H9 (cell line): ENCODE results near the gene VWA8. TPM values are rescaled to one million over a fixed set of nuclear protein-coding genes. Genes with fewer than 3 reads are reported as not detected.

Source experiments
- DNase-seq: peaks from one replicate; pipeline ENCODE4 v3.0.0-alpha.2; 2017
- H2AFZ ChIP-seq: one replicate; pipeline ENCODE4 v1.6.1; 2013; ENCODE audit warnings: mild to moderate bottlenecking, low read length, control low read depth, moderate library complexity
- H2AK5ac ChIP-seq: 2 replicates; pipeline ENCODE4 v1.6.1; 2013; ENCODE audit warnings: low read length, control low read depth, mixed read lengths; ENCODE audit not compliant: insufficient read length
- H2BK120ac ChIP-seq: one replicate; pipeline ENCODE4 v1.6.1; 2013; ENCODE audit warnings: low read depth, mild to moderate bottlenecking, low read length, control low read depth, inconsistent platforms; ENCODE audit not compliant: poor library complexity, severe bottlenecking
- H2BK12ac ChIP-seq: 2 replicates; pipeline ENCODE4 v1.6.1; 2013; ENCODE audit warnings: low read length, control low read depth, mixed read lengths, low read depth; ENCODE audit not compliant: insufficient read length
- H2BK15ac ChIP-seq: 2 replicates; pipeline ENCODE4 v1.6.1; 2013; ENCODE audit warnings: low read depth, low read length, control low read depth
- H2BK20ac ChIP-seq: one replicate; pipeline ENCODE4 v1.6.1; 2013; ENCODE audit warnings: low read depth, mild to moderate bottlenecking, low read length, control low read depth, inconsistent platforms; ENCODE audit not compliant: poor library complexity, severe bottlenecking
- H2BK5ac ChIP-seq: 2 replicates; pipeline ENCODE4 v1.6.1; 2013; ENCODE audit warnings: low read length, control low read depth, mixed read lengths; ENCODE audit not compliant: insufficient read length
- H3K14ac ChIP-seq: 2 replicates; pipeline ENCODE4 v1.6.1; 2013; ENCODE audit warnings: low read length, control low read depth; ENCODE audit not compliant: insufficient read depth
- H3K18ac ChIP-seq: 2 replicates; pipeline ENCODE4 v1.6.1; 2013; ENCODE audit warnings: low read depth, mild to moderate bottlenecking, mixed read lengths, low read length, control low read depth; ENCODE audit not compliant: insufficient read length
- H3K23ac ChIP-seq: 2 replicates; pipeline ENCODE4 v1.6.1; 2013; ENCODE audit warnings: low read length, control low read depth, mixed read lengths, low read depth; ENCODE audit not compliant: insufficient read length
- H3K23me2 ChIP-seq: 2 replicates; pipeline ENCODE4 v1.6.1; 2013; ENCODE audit warnings: low read depth, mild to moderate bottlenecking, mixed read lengths, low read length, control low read depth; ENCODE audit not compliant: insufficient read length, poor library complexity, severe bottlenecking
- H3K27ac ChIP-seq: 2 replicates; pipeline ENCODE4 v1.5.1; 2013; ENCODE audit warnings: low read length, control low read depth, mixed read lengths, low read depth; ENCODE audit not compliant: insufficient read length
- H3K27me3 ChIP-seq: 2 replicates; pipeline ENCODE4 v1.6.1; 2013; ENCODE audit warnings: low read length, control low read depth, inconsistent platforms; ENCODE audit not compliant: insufficient read depth
- H3K4ac ChIP-seq: 2 replicates; pipeline ENCODE4 v1.6.1; 2013; ENCODE audit warnings: low read depth, mild to moderate bottlenecking, control low read depth, inconsistent platforms, low read length, moderate library complexity
- H3K4me1 ChIP-seq: 2 replicates; pipeline ENCODE4 v1.6.1; 2013; ENCODE audit warnings: low read length, control low read depth, inconsistent platforms; ENCODE audit not compliant: insufficient read depth
- H3K4me2 ChIP-seq: 2 replicates; pipeline ENCODE4 v1.6.1; 2013; ENCODE audit warnings: low read length, control low read depth, mixed read lengths; ENCODE audit not compliant: insufficient read length, insufficient read depth
- H3K56ac ChIP-seq: 2 replicates; pipeline ENCODE4 v1.6.1; 2013; ENCODE audit warnings: low read depth, mild to moderate bottlenecking, mixed read lengths, low read length, control low read depth; ENCODE audit not compliant: insufficient read length
- H3K79me1 ChIP-seq: 2 replicates; pipeline ENCODE4 v1.6.1; 2013; ENCODE audit warnings: low read depth, mild to moderate bottlenecking, moderate library complexity, low read length, control low read depth, inconsistent platforms; ENCODE audit not compliant: insufficient read depth, poor library complexity, severe bottlenecking
- H3K79me2 ChIP-seq: 2 replicates; pipeline ENCODE4 v1.6.1; 2013; ENCODE audit warnings: low read length, control low read depth, inconsistent platforms; ENCODE audit not compliant: insufficient read depth
- H3K9ac ChIP-seq: 2 replicates; pipeline ENCODE4 v1.6.1; 2013; ENCODE audit warnings: low read length, control low read depth, mixed read lengths; ENCODE audit not compliant: insufficient read length; ENCODE audit errors: extremely low read depth
- H3K9me3 ChIP-seq: one replicate; pipeline ENCODE4 v1.6.1; 2013; ENCODE audit warnings: low read depth, low read length, inconsistent platforms; ENCODE audit not compliant: control insufficient read depth
- H3T11ph ChIP-seq: one replicate; pipeline ENCODE4 v1.6.1; 2013; ENCODE audit warnings: mild to moderate bottlenecking, low read length, control low read depth, inconsistent platforms
- H4K20me1 ChIP-seq: one replicate; pipeline ENCODE4 v1.6.1; 2013; ENCODE audit not compliant: control insufficient read depth, insufficient read length, insufficient read depth
- H4K5ac ChIP-seq: 2 replicates; pipeline ENCODE4 v1.6.1; 2013; ENCODE audit warnings: low read depth, mild to moderate bottlenecking, mixed read lengths, low read length, control low read depth; ENCODE audit not compliant: insufficient read length
- H4K8ac ChIP-seq: replicated peaks from 2 replicates; pipeline ENCODE4 v1.6.1; 2013; ENCODE audit warnings: low read length, control low read depth, mixed read lengths, low read depth; ENCODE audit not compliant: insufficient read length
- H4K91ac ChIP-seq: 2 replicates; pipeline ENCODE4 v1.6.1; 2013; ENCODE audit warnings: low read depth, mild to moderate bottlenecking, moderate library complexity, mixed read lengths, low read length, control low read depth; ENCODE audit not compliant: insufficient read length
- H3K27ac Mint-ChIP-seq, 3 experiments: 2 replicates in 2 of 3; 3 replicates in 1 of 3; pipeline ENCODE4 v1.8.0; 2020 to 2021; ENCODE audit warnings: mixed read lengths in 3 of 3, mild to moderate bottlenecking in 1 of 3, moderate library complexity in 1 of 3
- H3K27me3 Mint-ChIP-seq: 2 replicates; pipeline ENCODE4 v1.8.0; 2021; ENCODE audit warnings: low read depth, mild to moderate bottlenecking, moderate library complexity, mixed read lengths
- H3K36me3 Mint-ChIP-seq, 3 experiments: 2 replicates in 2 of 3; 3 replicates in 1 of 3; pipeline ENCODE4 v1.8.0; 2020 to 2021; ENCODE audit warnings: low read depth in 3 of 3, mixed read lengths in 3 of 3; ENCODE audit not compliant: insufficient read depth in 1 of 3
- H3K4me1 Mint-ChIP-seq, 2 experiments: 2 replicates each; pipeline ENCODE4 v1.8.0; 2020; ENCODE audit warnings: mixed read lengths in 2 of 2
- H3K4me3 Mint-ChIP-seq, 2 experiments: 2 replicates in 1 of 2; 3 replicates in 1 of 2; pipeline ENCODE4 v1.8.0; 2020 to 2021; ENCODE audit warnings: mild to moderate bottlenecking in 2 of 2, mixed read lengths in 2 of 2, moderate library complexity in 1 of 2
- H3K9me3 Mint-ChIP-seq, 2 experiments: 2 replicates in 1 of 2; 3 replicates in 1 of 2; pipeline ENCODE4 v1.8.0; 2020; ENCODE audit warnings: mild to moderate bottlenecking in 2 of 2, mixed read lengths in 2 of 2, moderate library complexity in 1 of 2
- WGBS: extraction: QIAGEN DNeasy Blood & Tissue Kit; methylation state at CpG from one replicate; pipeline ENCODE4 v1.1.7; 2013; ENCODE audit warnings: missing lambda C conversion rate, low lambda C conversion rate, mixed read lengths; ENCODE audit not compliant: insufficient read length; ENCODE audit errors: extremely low coverage; 5-methylcytosine and 5-hydroxymethylcytosine counted together
- total RNA-seq: library from RNA; stranded (reverse); gene quantifications from 2 replicates; pipeline ENCODE4 v1.2.1, GENCODE V29; 2021
- TF ChIP-seq, protein P1 (sequence below): fragments of 200-600 bp; sonication (generic); conservative IDR thresholded peaks from 3 replicates; pipeline ENCODE4 v1.8.0; 2021; ENCODE audit warnings: antibody characterized with exemption, mild to moderate bottlenecking

The VWA8 gene
- total RNA-seq, 1 experiment from 2014 or later = 17.4 TPM

DNA sequence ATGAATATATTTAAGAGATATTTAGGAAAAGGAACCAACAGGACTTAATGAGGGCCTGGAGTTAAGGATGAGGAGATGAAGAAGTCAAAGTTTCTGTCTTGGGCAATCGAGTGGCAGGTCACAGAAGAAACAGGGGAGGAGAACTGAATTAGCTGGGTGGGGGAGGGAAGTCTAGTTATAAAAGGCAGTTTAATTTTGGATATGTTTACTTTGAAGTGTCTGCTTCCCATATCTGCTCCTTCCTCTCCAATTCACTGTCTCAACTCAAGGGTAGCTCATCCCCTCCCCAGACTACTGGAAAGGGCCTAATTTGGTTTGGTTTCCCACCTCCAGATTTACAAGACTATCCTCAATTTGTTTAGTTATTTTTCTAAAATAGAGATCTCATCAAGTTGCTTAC, 195.9 kb downstream of the VWA8 start:
- Mint-ChIP-seq H3K27ac (no peak overlapping the region), H3K4me1 (peaks cover 0 to 4% of the 10 kb centered on the region in 2 experiments; a peak in 2 of 4 replicates), H3K9me3 (no peaks in the 10 kb centered on the region), H3K4me3 (no peak overlapping the region), H3K27me3 (no peaks in the 10 kb centered on the region), H3K36me3 (no peaks in the 10 kb centered on the region)
- H3K79me1 ChIP-seq = no peaks in the 10 kb centered on the region
- H3K18ac ChIP-seq = no peak overlapping the region
- TF ChIP-seq, protein P1, sequence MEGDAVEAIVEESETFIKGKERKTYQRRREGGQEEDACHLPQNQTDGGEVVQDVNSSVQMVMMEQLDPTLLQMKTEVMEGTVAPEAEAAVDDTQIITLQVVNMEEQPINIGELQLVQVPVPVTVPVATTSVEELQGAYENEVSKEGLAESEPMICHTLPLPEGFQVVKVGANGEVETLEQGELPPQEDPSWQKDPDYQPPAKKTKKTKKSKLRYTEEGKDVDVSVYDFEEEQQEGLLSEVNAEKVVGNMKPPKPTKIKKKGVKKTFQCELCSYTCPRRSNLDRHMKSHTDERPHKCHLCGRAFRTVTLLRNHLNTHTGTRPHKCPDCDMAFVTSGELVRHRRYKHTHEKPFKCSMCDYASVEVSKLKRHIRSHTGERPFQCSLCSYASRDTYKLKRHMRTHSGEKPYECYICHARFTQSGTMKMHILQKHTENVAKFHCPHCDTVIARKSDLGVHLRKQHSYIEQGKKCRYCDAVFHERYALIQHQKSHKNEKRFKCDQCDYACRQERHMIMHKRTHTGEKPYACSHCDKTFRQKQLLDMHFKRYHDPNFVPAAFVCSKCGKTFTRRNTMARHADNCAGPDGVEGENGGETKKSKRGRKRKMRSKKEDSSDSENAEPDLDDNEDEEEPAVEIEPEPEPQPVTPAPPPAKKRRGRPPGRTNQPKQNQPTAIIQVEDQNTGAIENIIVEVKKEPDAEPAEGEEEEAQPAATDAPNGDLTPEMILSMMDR = no peak
- no peak overlapping the region for H3K9ac ChIP-seq
- H4K20me1 ChIP-seq = no peaks in the 10 kb centered on the region
- H2BK120ac ChIP-seq = no peak overlapping the region
- H2BK12ac ChIP-seq = no peak overlapping the region
- no peaks in the 10 kb centered on the region for H3K4me1 ChIP-seq
- no peak overlapping the region for H4K8ac ChIP-seq
- no peak overlapping the region for H2AFZ ChIP-seq
- no peaks in the 10 kb centered on the region for H3K23me2 ChIP-seq
- DNase-seq = no peak
- H4K5ac ChIP-seq = no peak overlapping the region
- no peak overlapping the region for H3K4ac ChIP-seq
- no peaks in the 10 kb centered on the region for H3K79me2 ChIP-seq
- no peak overlapping the region for H3K4me2 ChIP-seq
- no peak overlapping the region for H3K27ac ChIP-seq
- no peak overlapping the region for H2BK5ac ChIP-seq
- no peak overlapping the region for H3K14ac ChIP-seq
- no peak overlapping the region for H2BK15ac ChIP-seq
- no peak overlapping the region for H3K23ac ChIP-seq
- H2AK5ac ChIP-seq = no peak overlapping the region
- H3T11ph ChIP-seq = no peak overlapping the region
- WGBS = no CpG with 5 or more reads among the region's 1 CpG
- no peak overlapping the region for H3K56ac ChIP-seq
- no peak overlapping the region for H2BK20ac ChIP-seq
- no peaks in the 10 kb centered on the region for H3K27me3 ChIP-seq
- no peaks in the 10 kb centered on the region for H3K9me3 ChIP-seq
- no peak overlapping the region for H4K91ac ChIP-seq
